ENCODE measurements around the gene EARS2. TPM values are rescaled to one million over a fixed set of nuclear protein-coding genes. Genes with fewer than 3 reads are reported as not detected.
"Not testable (repeated sequence)": the region's sequence is repeated elsewhere in the genome, so short reads cannot be mapped to it uniquely, and the experiment has no call there.

EARS2 gene
- total RNA-seq, 1 donor: 22.6 TPM

DNA sequence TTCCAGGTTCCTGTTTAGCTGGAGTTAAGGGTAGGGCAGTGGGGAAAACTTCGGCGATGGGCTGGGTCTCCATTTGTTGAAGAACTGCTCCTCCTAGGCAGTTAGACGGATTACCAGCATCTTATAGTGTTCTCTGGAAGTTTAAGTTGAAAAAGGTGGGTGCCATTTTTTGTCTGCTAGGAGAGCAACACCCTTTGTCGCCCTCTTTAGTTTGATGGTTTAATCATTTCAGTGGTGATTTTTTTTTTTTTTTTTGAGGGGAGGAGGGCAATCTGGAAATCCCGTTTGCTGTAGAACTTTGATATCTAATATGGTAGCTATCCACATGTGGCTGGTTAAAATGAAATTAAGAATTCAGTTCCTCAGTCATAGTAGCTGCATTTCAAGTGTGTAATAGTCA lies 4.4 kb upstream of the EARS2 start:
- no peak for DNase-seq (ENCODE audit: low read depth)
- no peak overlapping the region for H3K4me3 ChIP-seq (ENCODE audit: low read depth, low read length)
- TF ChIP-seq, protein P1, sequence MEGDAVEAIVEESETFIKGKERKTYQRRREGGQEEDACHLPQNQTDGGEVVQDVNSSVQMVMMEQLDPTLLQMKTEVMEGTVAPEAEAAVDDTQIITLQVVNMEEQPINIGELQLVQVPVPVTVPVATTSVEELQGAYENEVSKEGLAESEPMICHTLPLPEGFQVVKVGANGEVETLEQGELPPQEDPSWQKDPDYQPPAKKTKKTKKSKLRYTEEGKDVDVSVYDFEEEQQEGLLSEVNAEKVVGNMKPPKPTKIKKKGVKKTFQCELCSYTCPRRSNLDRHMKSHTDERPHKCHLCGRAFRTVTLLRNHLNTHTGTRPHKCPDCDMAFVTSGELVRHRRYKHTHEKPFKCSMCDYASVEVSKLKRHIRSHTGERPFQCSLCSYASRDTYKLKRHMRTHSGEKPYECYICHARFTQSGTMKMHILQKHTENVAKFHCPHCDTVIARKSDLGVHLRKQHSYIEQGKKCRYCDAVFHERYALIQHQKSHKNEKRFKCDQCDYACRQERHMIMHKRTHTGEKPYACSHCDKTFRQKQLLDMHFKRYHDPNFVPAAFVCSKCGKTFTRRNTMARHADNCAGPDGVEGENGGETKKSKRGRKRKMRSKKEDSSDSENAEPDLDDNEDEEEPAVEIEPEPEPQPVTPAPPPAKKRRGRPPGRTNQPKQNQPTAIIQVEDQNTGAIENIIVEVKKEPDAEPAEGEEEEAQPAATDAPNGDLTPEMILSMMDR (IDR thresholded peaks at IDR 0.05; ENCODE audit: insufficient read depth, low read length): no peak

DNA sequence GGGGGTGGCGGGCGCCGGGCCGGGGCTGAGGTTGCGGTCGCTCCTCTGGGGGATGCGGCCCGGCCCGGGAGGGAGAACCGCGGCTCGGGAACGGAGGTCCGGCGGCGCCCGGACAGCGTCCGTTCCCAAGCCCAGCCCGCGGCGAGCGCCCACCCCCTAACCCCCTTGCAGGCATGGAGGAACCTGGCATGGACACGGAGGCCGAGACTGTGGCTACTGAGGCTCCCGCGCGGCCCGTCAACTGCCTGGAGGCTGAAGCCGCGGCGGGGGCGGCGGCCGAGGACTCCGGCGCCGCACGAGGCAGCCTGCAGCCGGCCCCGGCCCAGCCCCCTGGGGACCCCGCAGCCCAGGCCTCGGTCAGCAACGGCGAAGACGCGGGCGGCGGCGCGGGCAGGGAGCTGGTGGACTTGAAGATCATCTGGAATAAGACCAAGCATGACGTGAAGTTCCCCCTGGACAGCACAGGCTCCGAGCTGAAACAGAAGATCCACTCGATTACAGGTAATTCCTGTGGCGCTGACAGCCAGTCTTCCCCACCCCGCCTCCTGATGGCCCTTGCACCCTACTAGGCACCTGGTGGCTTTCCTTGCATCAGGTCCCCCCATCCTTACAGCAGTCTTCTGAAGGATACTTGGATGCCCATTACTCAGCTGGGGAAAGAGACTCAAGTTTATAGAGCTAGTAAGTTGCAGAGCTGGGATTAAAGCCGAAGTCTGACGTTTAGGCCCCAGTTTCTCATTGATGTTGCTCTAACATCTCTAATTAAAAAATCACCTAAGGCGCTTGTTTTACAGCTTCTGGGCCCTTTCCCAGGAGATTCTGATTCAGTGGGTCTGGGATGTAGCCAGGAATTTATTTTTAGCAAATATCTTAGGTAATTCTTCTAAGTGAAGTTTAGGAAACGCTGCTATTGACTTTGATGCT lies 891 bp upstream of the EARS2 start:
- TF ChIP-seq, protein P1 (IDR thresholded peaks at IDR 0.05; ENCODE audit: insufficient read depth, low read length): no peak
- peak; percentile 52 for DNase-seq (ENCODE audit: low read depth)
- H3K4me3 ChIP-seq (ENCODE audit: low read depth, low read length): peak overlapping the region; percentile 98

DNA sequence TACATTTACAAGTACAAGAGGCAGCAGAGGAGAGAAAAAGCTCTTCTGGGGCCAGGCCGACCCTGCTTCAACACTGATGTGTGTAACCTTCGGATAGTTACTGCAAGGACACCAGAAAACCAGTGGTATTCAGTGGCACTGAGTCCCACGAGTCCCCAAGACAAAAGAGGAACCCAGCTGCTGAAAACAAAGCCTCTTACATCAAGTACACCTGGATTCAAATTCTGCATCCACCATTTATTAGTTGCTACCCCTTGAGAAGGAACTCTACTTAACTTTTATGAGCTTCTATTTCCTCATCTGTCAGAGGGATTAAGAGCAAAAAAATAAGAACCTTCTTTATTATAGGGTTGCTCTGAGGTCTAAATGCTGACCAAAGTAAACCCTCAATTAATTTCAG lies 2.6 kb downstream of the EARS2 start:
- TF ChIP-seq, protein P1 (IDR thresholded peaks at IDR 0.05; ENCODE audit: insufficient read depth, low read length): no peak
- no peak for DNase-seq (ENCODE audit: low read depth)
- no peak overlapping the region for H3K4me3 ChIP-seq (ENCODE audit: low read depth, low read length)

DNA sequence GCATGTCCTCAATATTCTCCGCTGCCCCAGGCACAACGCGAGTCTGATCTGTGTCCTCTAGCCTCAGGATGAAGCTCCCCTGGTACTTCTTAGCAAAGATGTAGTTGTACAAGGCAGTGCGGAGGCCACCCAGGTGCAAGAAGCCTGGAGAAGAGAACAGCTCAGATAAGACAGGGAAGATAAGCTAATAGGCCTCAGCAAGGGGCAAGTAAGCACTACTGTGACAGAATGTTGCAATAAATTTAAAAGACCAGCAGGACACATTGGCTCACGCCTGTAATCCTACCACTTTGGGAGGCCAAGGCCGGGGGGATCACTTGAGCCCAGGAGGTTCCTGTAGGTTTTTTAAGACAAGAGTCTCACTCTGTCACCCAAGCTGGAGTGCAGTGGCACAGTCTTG lies 5.0 kb downstream of the EARS2 start:
- no peak for DNase-seq (ENCODE audit: low read depth)
- no peak overlapping the region for H3K4me3 ChIP-seq (ENCODE audit: low read depth, low read length)
- TF ChIP-seq, protein P1 (IDR thresholded peaks at IDR 0.05; ENCODE audit: insufficient read depth, low read length): no peak

DNA sequence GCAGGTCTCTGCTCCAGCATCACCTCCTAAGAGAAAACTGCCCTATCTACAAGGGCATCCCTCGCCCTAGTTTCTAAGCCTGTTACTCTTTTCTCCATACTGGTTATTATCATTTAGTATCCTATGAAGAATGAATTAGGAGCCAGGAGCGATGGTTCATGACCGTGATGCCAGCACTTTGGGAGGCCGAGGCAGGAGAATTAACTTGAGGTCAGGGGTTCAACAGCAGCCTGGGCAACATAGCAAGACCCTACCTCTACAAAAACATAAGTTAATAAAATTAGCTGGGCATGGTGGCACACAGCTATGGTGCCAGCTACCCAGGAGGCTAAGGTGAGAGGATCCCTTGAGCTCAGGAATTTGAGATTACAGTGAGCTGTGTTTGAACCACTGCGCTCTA lies 7.2 kb downstream of the EARS2 start:
- no peak for DNase-seq (ENCODE audit: low read depth)
- TF ChIP-seq, protein P1 (IDR thresholded peaks at IDR 0.05; ENCODE audit: insufficient read depth, low read length): no peak
- no peak overlapping the region for H3K4me3 ChIP-seq (ENCODE audit: low read depth, low read length)

DNA sequence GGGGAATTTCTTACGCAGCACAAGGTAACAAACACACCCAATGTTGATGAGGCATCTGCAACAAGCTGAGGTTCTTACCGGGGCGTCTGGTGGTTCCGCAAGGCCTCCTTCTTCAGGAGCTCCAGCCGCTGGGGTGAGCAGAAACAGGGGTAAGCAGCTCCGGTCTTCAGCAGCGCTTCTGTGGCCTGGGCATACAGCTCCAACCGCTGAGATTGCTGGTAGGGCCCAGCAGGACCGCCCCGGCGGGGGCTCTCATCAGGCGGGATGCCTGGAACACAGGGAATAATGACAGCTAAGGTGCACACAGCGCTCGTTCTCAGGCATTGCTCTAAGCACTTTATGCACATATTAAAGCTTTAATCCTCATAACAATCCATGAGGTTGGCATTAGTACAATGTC lies 12.7 kb downstream of the EARS2 start:
- TF ChIP-seq, protein P1 (IDR thresholded peaks at IDR 0.05; ENCODE audit: insufficient read depth, low read length): no peak
- no peak for DNase-seq (ENCODE audit: low read depth)
- no peak overlapping the region for H3K4me3 ChIP-seq (ENCODE audit: low read depth, low read length)

DNA sequence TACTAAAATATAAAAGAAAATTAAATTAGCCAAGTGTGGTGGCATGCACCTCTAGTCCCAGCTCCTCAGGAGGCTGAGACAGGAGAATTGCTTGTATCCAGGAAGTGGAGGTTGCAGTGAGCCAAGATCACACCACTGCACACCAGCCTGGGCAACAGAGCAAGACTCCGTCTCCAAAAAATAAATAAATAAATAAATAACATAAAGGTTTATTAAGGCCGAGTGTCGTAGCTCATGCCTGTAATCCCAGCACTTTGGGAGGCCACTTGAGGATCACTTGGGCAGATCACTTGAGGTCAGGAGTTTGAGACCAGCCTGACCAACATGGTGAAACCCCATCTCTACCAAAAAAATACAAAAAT lies 16.4 kb downstream of the EARS2 start:
- H3K4me3 ChIP-seq (ENCODE audit: low read depth, low read length); DNase-seq (ENCODE audit: low read depth): not testable (repeated sequence)

Data from fibroblast of the aortic adventitia (primary cell).